KMS-11 (cell line): ENCODE measurements around the gene ZNF142.

Source experiments
- H2AFZ ChIP-seq: fragments of 200-600 bp; sonication (generic); 2 replicates; pipeline ENCODE4 v1.6.1; 2016; ENCODE audit warnings: antibody characterized with exemption, mixed run types, low read depth
- H3K27ac ChIP-seq: fragments of 200-600 bp; sonication (generic); 2 replicates; pipeline ENCODE4 v1.6.1; 2016; ENCODE audit warnings: mild to moderate bottlenecking, mixed run types
- H3K27me3 ChIP-seq: fragments of 200-600 bp; sonication (generic); 2 replicates; pipeline ENCODE4 v1.6.1; 2017; ENCODE audit warnings: mild to moderate bottlenecking, low read depth, mixed run types, moderate library complexity; ENCODE audit not compliant: insufficient read depth
- H3K36me3 ChIP-seq: fragments of 200-600 bp; sonication (generic); 2 replicates; pipeline ENCODE4 v1.6.1; 2017; ENCODE audit warnings: mild to moderate bottlenecking, mixed run types; ENCODE audit not compliant: insufficient read depth
- H3K4me1 ChIP-seq: fragments of 200-600 bp; sonication (generic); 2 replicates; pipeline ENCODE4 v1.6.1; 2016; ENCODE audit warnings: mild to moderate bottlenecking, low read depth, mixed run types; ENCODE audit not compliant: poor library complexity, severe bottlenecking
- H3K4me2 ChIP-seq: fragments of 200-600 bp; sonication (generic); 2 replicates; pipeline ENCODE4 v1.7.0; 2016; ENCODE audit warnings: mild to moderate bottlenecking, mixed run types
- H3K4me3 ChIP-seq: fragments of 200-600 bp; sonication (generic); IDR thresholded peaks from 2 replicates; pipeline ENCODE4 v1.6.1; 2017; ENCODE audit warnings: low read depth, low read length, mixed read lengths; ENCODE audit not compliant: insufficient read depth
- H3K79me2 ChIP-seq: fragments of 200-600 bp; sonication (generic); 2 replicates; pipeline ENCODE4 v1.6.1; 2016; ENCODE audit warnings: low read depth, mixed run types; ENCODE audit not compliant: insufficient read depth
- H3K9ac ChIP-seq: fragments of 200-600 bp; sonication (generic); 2 replicates; pipeline ENCODE4 v1.6.1; 2016; ENCODE audit warnings: mild to moderate bottlenecking, mixed run types
- H4K20me1 ChIP-seq: fragments of 200-600 bp; sonication (generic); 2 replicates; pipeline ENCODE4 v1.6.1; 2016; ENCODE audit warnings: mild to moderate bottlenecking, mixed run types; ENCODE audit not compliant: insufficient read depth
- TF ChIP-seq, protein P1 (sequence below): fragments of 200-600 bp; sonication (generic); conservative IDR thresholded peaks from 2 replicates; pipeline ENCODE4 v1.6.1; 2017; ENCODE audit warnings: low read depth, mild to moderate bottlenecking, antibody characterized with exemption, low read length, moderate library complexity, mixed read lengths

The ZNF142 gene

DNA sequence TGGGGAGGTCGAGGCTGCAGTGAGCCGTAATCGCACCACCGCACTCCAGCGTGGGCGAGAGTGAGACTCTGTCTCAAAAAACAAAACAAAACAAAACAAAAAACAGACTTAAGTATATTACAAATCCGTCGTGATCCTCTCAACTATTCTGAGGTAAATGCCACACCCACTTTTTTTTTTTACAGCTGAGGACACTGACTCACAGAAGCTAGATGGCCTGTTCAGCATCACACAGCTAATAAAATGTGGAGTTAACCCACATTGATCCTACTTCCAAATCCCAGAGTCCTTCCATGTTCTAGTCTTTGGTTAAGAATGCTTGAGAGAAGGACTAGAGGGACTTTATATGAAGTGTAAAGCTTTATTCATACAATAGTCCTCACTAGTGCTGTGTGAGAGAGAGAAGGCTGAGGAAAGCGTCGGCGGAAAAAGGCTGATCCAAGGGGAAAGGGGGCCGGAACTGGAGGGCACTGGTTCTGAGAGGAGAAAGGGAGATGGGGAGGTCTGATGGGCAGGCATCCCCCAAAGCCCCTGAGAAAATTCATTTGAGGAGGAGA, 11.8 kb upstream of the ZNF142 start:
- peak overlapping the region; percentile 91 for H3K4me2 ChIP-seq
- H4K20me1 ChIP-seq: no peaks in the 10 kb centered on the region; the same call in 1 of the 2 replicates
- H2AFZ ChIP-seq: peak overlapping the region; percentile 96; the same call in 1 of the 2 replicates
- peaks cover 14% of the 10 kb centered on the region for H3K4me1 ChIP-seq
- H3K36me3 ChIP-seq: 0 out of 2 replicates have a peak, but pooled peaks cover 3% of the 10 kb centered on the region
- peak overlapping the region; percentile 60; the same call in 1 of the 2 replicates for H3K9ac ChIP-seq
- peak overlapping the region; percentile 18; the same call in 1 of the 2 replicates for H3K27ac ChIP-seq
- TF ChIP-seq, protein P1, sequence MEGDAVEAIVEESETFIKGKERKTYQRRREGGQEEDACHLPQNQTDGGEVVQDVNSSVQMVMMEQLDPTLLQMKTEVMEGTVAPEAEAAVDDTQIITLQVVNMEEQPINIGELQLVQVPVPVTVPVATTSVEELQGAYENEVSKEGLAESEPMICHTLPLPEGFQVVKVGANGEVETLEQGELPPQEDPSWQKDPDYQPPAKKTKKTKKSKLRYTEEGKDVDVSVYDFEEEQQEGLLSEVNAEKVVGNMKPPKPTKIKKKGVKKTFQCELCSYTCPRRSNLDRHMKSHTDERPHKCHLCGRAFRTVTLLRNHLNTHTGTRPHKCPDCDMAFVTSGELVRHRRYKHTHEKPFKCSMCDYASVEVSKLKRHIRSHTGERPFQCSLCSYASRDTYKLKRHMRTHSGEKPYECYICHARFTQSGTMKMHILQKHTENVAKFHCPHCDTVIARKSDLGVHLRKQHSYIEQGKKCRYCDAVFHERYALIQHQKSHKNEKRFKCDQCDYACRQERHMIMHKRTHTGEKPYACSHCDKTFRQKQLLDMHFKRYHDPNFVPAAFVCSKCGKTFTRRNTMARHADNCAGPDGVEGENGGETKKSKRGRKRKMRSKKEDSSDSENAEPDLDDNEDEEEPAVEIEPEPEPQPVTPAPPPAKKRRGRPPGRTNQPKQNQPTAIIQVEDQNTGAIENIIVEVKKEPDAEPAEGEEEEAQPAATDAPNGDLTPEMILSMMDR: no peak
- H3K27me3 ChIP-seq: no peaks in the 10 kb centered on the region
- H3K4me3 ChIP-seq: peak overlapping the region; percentile 95
- H3K79me2 ChIP-seq: peaks cover 11% of the 10 kb centered on the region

DNA sequence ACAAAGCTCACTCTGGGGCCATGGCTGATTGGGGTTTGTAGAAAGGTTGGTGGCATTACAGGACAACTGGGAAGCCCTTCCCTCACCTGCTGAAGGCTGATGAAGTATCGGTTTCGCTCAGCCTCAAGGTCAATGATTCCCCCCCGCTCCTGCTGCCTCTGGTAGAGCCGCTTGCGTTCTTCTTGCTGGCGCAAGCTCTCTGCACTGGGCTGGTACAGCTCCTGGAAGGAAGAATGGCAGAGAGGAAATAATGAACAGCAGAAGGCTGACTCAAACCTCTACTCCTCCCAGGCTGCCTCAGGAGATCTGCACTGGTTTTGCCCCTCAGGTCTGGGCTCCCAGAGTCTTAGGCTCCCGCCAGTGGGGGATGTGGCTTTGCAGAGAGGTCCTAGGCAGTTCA, 5.2 kb upstream of the ZNF142 start:
- H3K79me2 ChIP-seq: no peaks in the 10 kb centered on the region; the same call in 1 of the 2 replicates
- H3K4me2 ChIP-seq: no peak overlapping the region
- TF ChIP-seq, protein P1: no peak
- no peak overlapping the region for H3K27ac ChIP-seq
- no peaks in the 10 kb centered on the region for H3K27me3 ChIP-seq
- peaks cover 12% of the 10 kb centered on the region; the same call in 1 of the 2 replicates for H3K36me3 ChIP-seq
- H3K9ac ChIP-seq: no peak overlapping the region
- H2AFZ ChIP-seq: no peak overlapping the region
- no peaks in the 10 kb centered on the region for H4K20me1 ChIP-seq
- no peak overlapping the region for H3K4me3 ChIP-seq
- peaks cover 9% of the 10 kb centered on the region for H3K4me1 ChIP-seq

- no peak overlapping the region for H3K9ac ChIP-seq
- TF ChIP-seq, protein P1: no peak
- no peaks in the 10 kb centered on the region for H4K20me1 ChIP-seq
- H3K4me2 ChIP-seq: no peak overlapping the region
- H3K27me3 ChIP-seq: no peaks in the 10 kb centered on the region
- peaks cover 4% of the 10 kb centered on the region; the same call in 1 of the 2 replicates for H3K79me2 ChIP-seq
- H3K27ac ChIP-seq: no peak overlapping the region
- H3K36me3 ChIP-seq: peaks cover 12% of the 10 kb centered on the region; the same call in 1 of the 2 replicates
- H3K4me3 ChIP-seq: no peak overlapping the region
- H3K4me1 ChIP-seq: peaks cover 9% of the 10 kb centered on the region
- no peak overlapping the region for H2AFZ ChIP-seq
Measured at GRCh38 chr2:218663901-218664300, 4.5 kb upstream of the ZNF142 start.

- Histone ChIP-seq H3K9ac (no peak overlapping the region), H3K36me3 (peaks cover 9% of the 10 kb centered on the region; the same call in 1 of the 2 replicates), H3K4me1 (peaks cover 17% of the 10 kb centered on the region), H3K79me2 (peaks cover 15% of the 10 kb centered on the region), H3K4me3 (no peak overlapping the region), H3K27me3 (no peaks in the 10 kb centered on the region), H3K27ac (no peak overlapping the region), H2AFZ (no peak overlapping the region), H4K20me1 (no peaks in the 10 kb centered on the region), H3K4me2 (no peak overlapping the region)
- TF ChIP-seq, protein P1: no peak
Measured at GRCh38 chr2:218662827-218663226, 3.4 kb upstream of the ZNF142 start.
